Sigmoid colon (tissue), 4 donors: ENCODE measurements around the gene FAM72D.
"Not testable (repeated sequence)": the region's sequence is repeated elsewhere in the genome, so short reads cannot be mapped to it uniquely, and the experiment has no call there.

Source experiments
- POLR2A ChIP-seq, 2 donors: fragments of 450-650 bp; IDR thresholded peaks; one replicate each; pipeline ENCODE4 v1.6.1; 2016; ENCODE audit warnings: antibody characterized with exemption in 2 of 2, mild to moderate bottlenecking in 2 of 2, moderate library complexity in 2 of 2
- POLR2AphosphoS5 ChIP-seq, 4 donors: sonication (generic); formaldehyde crosslinking; IDR thresholded peaks; one replicate each; pipeline ENCODE4 v1.6.1; 2017; ENCODE audit warnings: antibody characterized with exemption in 4 of 4
- TF ChIP-seq, protein P1 (sequence below), 4 experiments: fragments of 450-650 bp in 3 of 4; fragments of 200-600 bp in 1 of 4; IDR thresholded peaks; one replicate each; pipeline ENCODE4 v1.5.1; 2016 to 2019; ENCODE audit warnings: antibody characterized with exemption in 4 of 4, mild to moderate bottlenecking in 3 of 4, moderate library complexity in 2 of 4

DNA sequence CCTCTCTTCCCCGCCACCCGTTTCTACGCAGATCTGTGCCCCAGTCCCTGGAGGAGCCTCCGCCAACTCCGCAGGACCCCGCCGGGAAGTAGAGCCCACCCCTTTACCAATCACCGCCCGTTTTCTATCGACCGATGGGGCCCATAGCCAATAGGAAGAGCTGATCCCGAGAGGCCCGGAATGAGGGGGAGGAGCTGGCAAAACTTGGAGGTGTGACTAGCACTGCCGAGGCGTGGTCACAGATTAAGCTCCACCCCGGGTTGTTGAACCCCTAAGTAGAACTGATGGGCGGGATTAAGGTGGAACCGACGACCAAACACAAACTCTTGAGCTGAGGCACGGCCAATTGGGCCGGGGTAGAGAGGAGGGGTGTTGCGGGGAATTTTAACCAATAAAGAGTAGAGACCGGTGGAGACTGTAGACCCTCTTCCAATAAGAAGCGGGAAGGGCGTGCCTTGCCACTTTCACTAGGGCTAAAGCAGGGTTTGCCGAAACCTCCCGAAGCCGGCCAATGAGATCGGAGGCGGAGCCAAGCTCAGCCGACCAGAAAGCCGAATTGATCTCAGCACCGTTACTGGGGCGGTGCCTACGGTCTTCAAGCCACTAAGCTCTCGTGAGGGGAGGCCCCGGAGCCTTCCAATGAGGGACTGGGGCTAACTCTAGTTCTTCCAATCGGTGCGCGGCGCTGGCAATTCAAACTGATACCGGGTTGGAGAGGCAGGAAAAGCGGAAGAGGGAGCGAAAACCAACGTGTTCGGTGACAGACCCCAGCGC is at the start of gene FAM72D, which contains the start of gene SRGAP2B:
- TF ChIP-seq POLR2A, POLR2AphosphoS5 (IDR thresholded peaks at IDR 0.05): not testable (repeated sequence)
- TF ChIP-seq, protein P1, sequence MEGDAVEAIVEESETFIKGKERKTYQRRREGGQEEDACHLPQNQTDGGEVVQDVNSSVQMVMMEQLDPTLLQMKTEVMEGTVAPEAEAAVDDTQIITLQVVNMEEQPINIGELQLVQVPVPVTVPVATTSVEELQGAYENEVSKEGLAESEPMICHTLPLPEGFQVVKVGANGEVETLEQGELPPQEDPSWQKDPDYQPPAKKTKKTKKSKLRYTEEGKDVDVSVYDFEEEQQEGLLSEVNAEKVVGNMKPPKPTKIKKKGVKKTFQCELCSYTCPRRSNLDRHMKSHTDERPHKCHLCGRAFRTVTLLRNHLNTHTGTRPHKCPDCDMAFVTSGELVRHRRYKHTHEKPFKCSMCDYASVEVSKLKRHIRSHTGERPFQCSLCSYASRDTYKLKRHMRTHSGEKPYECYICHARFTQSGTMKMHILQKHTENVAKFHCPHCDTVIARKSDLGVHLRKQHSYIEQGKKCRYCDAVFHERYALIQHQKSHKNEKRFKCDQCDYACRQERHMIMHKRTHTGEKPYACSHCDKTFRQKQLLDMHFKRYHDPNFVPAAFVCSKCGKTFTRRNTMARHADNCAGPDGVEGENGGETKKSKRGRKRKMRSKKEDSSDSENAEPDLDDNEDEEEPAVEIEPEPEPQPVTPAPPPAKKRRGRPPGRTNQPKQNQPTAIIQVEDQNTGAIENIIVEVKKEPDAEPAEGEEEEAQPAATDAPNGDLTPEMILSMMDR (IDR thresholded peaks at IDR 0.05) = not testable (repeated sequence)
